Caco-2 (cell line): Measurements from ENCODE around the gene ERLEC1. TPM values are rescaled to one million over a fixed set of nuclear protein-coding genes. Genes with fewer than 3 reads are reported as not detected.

Experiments used
- BruUV-seq: library from RNA; stranded (reverse); fragments of 400-500 nt; replicated peaks from 2 replicates; lab custom pipeline; 2021; lab: Mats Ljungman, UMichigan
- CTCF ChIA-PET: fragments of 300-600 bp; sonication (Branson Sonifier 250); formaldehyde crosslinking; loops from one replicate; lab custom pipeline; 2022; ENCODE audit warnings: antibody characterized with exemption; lab: Charles Lee
- POLR2A ChIA-PET: fragments of 300-600 bp; sonication (Branson Sonifier 250); formaldehyde crosslinking; loops from one replicate; lab custom pipeline; 2022; ENCODE audit warnings: antibody characterized with exemption; lab: Charles Lee
- DNase-seq, 2 experiments: peaks; one replicate each; pipeline versions ENCODE4 v3.0.0 to v3.0.0-alpha.2; 2020 to 2022
- H3K27me3 ChIP-seq: replicated peaks from 2 replicates; pipeline ENCODE4 v1.6.0; 2011; ENCODE audit warnings: low read length; ENCODE audit not compliant: control insufficient read depth, insufficient read depth
- H3K36me3 ChIP-seq: 2 replicates; pipeline ENCODE4 v1.5.1; 2011; ENCODE audit warnings: low read length; ENCODE audit not compliant: control insufficient read depth, insufficient read depth
- H3K4me1 ChIP-seq: fragments of 250-450 bp; sonication (Bioruptor Pico); 2 replicates; pipeline ENCODE4 v1.5.1; 2020; ENCODE audit warnings: mild to moderate bottlenecking
- H3K4me3 ChIP-seq: 2 replicates; pipeline ENCODE4 v1.5.1; 2011; ENCODE audit warnings: low read depth, mild to moderate bottlenecking, control low read depth, low read length
- H3K9me3 ChIP-seq: fragments of 250-450 bp; sonication (Bioruptor Pico); 2 replicates; pipeline ENCODE4 v1.5.1; 2020; ENCODE audit warnings: mild to moderate bottlenecking, moderate library complexity
- H3K27ac Mint-ChIP-seq: one replicate; pipeline ENCODE4 v1.8.0; 2022; ENCODE audit warnings: mixed read lengths; ENCODE audit not compliant: unreplicated experiment
- H3K27me3 Mint-ChIP-seq: one replicate; pipeline ENCODE4 v1.8.0; 2022; ENCODE audit warnings: mixed read lengths; ENCODE audit not compliant: insufficient read depth, unreplicated experiment
- H3K36me3 Mint-ChIP-seq: one replicate; pipeline ENCODE4 v1.8.0; 2022; ENCODE audit warnings: mild to moderate bottlenecking, mixed read lengths; ENCODE audit not compliant: insufficient read depth, unreplicated experiment
- H3K4me1 Mint-ChIP-seq: one replicate; pipeline ENCODE4 v1.8.0; 2022; ENCODE audit warnings: low read depth, mixed read lengths; ENCODE audit not compliant: unreplicated experiment
- H3K4me3 Mint-ChIP-seq: one replicate; pipeline ENCODE4 v1.8.0; 2022; ENCODE audit warnings: mild to moderate bottlenecking, moderate library complexity, mixed read lengths; ENCODE audit not compliant: unreplicated experiment
- H3K9me3 Mint-ChIP-seq: one replicate; pipeline ENCODE4 v1.8.0; 2022; ENCODE audit warnings: mixed read lengths; ENCODE audit not compliant: unreplicated experiment
- CTCF ChIP-seq, 2 experiments: fragments of 200-600 bp in 1 of 2; IDR thresholded peaks; 1 replicate in 1 of 2; 2 replicates in 1 of 2; pipeline versions ENCODE4 v1.5.1 to v1.8.0; 2011 to 2022; ENCODE audit warnings: antibody characterized with exemption in 1 of 2, control low read depth in 1 of 2, inconsistent platforms in 1 of 2, low read depth in 1 of 2, low read length in 1 of 2, mild to moderate bottlenecking in 1 of 2, moderate library complexity in 1 of 2; ENCODE audit not compliant: insufficient read depth in 1 of 2, severe bottlenecking in 1 of 2, unreplicated experiment in 1 of 2
- intact Hi-C: fragments of 100-400 bp; cut with micrococcal nuclease; formaldehyde crosslinking; loops from one replicate; pipeline ENCODE4 v1.10.0; 2022; ENCODE audit not compliant: unreplicated experiment
- total RNA-seq: library from RNA; stranded (reverse); gene quantifications from 2 replicates; pipeline ENCODE4 v1.2.3, GENCODE V29; 2022

ERLEC1 gene
- total RNA-seq, 1 experiment from 2014 or later, result 40.4 TPM

- no peak for TF ChIP-seq CTCF (IDR thresholded peaks at IDR 0.05; ENCODE audit: insufficient read depth in 1 of 2, low read depth in 1 of 2, low read length in 1 of 2, severe bottlenecking in 1 of 2, unreplicated experiment in 1 of 2)
- Histone ChIP-seq H3K36me3 (peaks cover 4% of the 10 kb centered on the region), H3K4me3 (no peak overlapping the region), H3K4me1 (no peaks in the 10 kb centered on the region), H3K9me3 (no peaks in the 10 kb centered on the region), H3K27me3 (no peaks in the 10 kb centered on the region)
- H3K4me1 Mint-ChIP-seq, result no peaks in the 10 kb centered on the region
- H3K27me3 Mint-ChIP-seq, result no peaks in the 10 kb centered on the region
- BruUV-seq, result no TSS peak
- H3K36me3 Mint-ChIP-seq, result peaks cover 26% of the 10 kb centered on the region
- intact Hi-C loops, result no loop called here
- CTCF ChIA-PET, result no interaction called here
- POLR2A ChIA-PET, result no interaction called here
- no peak for DNase-seq
- H3K27ac Mint-ChIP-seq, result no peak overlapping the region
- H3K9me3 Mint-ChIP-seq, result no peaks in the 10 kb centered on the region
- H3K4me3 Mint-ChIP-seq, result no peak overlapping the region
Observed at GRCh38 chr2:53854678-53855077, 67.8 kb downstream of the ERLEC1 start.

GRCh38 chr2:53856272-53856671, 69.4 kb downstream of the ERLEC1 start:
- Histone ChIP-seq H3K4me1 (no peaks in the 10 kb centered on the region), H3K36me3 (peaks cover 5% of the 10 kb centered on the region), H3K4me3 (no peak overlapping the region), H3K27me3 (no peaks in the 10 kb centered on the region), H3K9me3 (no peaks in the 10 kb centered on the region)
- intact Hi-C loops, result no loop called here
- no peak overlapping the region for H3K4me3 Mint-ChIP-seq
- H3K9me3 Mint-ChIP-seq, result no peaks in the 10 kb centered on the region
- ChIA-PET POLR2A (interaction anchor here (0.5 kb wide), 1 partner anchor 23 kb away, joined by 5 read pairs; no protein-coding TSS in a partner anchor), CTCF (no interaction called here)
- no peaks in the 10 kb centered on the region for H3K4me1 Mint-ChIP-seq
- BruUV-seq, result no TSS peak
- no peak for DNase-seq
- H3K36me3 Mint-ChIP-seq, result peaks cover 26% of the 10 kb centered on the region
- no peak for TF ChIP-seq CTCF (IDR thresholded peaks at IDR 0.05; ENCODE audit: insufficient read depth in 1 of 2, low read depth in 1 of 2, low read length in 1 of 2, severe bottlenecking in 1 of 2, unreplicated experiment in 1 of 2)
- no peak overlapping the region for H3K27ac Mint-ChIP-seq
- H3K27me3 Mint-ChIP-seq, result no peaks in the 10 kb centered on the region

- no peak for DNase-seq
- H3K4me3 Mint-ChIP-seq, result no peak within 1 kb of the TSS
- ChIA-PET CTCF (no interaction called here), POLR2A (no interaction called here)
- Histone ChIP-seq H3K27me3 (no peaks in the 10 kb centered on the region), H3K4me3 (no peak within 1 kb of the TSS), H3K9me3 (no peaks in the 10 kb centered on the region), H3K4me1 (no peaks in the 10 kb centered on the region), H3K36me3 (peaks cover 3% of the 10 kb centered on the region)
- no peaks in the 10 kb centered on the region for H3K4me1 Mint-ChIP-seq
- intact Hi-C loops, result no loop called here
- peaks cover 29% of the 10 kb centered on the region for H3K36me3 Mint-ChIP-seq
- H3K27ac Mint-ChIP-seq, result no peak within 1 kb of the TSS
- no peak for TF ChIP-seq CTCF (IDR thresholded peaks at IDR 0.05; ENCODE audit: insufficient read depth in 1 of 2, low read depth in 1 of 2, low read length in 1 of 2, severe bottlenecking in 1 of 2, unreplicated experiment in 1 of 2)
- H3K9me3 Mint-ChIP-seq, result no peaks in the 10 kb centered on the region
- BruUV-seq, result no TSS peak
- H3K27me3 Mint-ChIP-seq, result no peaks in the 10 kb centered on the region
Observed at GRCh38 chr2:53859206-53860181, 72.7 kb downstream of the ERLEC1 start, which contains the start of gene GPR75. GPR75 (minus strand) TSS chr2:53859967; CDS start chr2:53854756, 5,211 bp downstream.
